GM20000 (cell line): Measurements from ENCODE around the gene NPL.

ENCODE experiments used
- DNase-seq: peaks from one replicate; pipeline ENCODE4 v3.0.0; 2012; ENCODE audit warnings: low spot score
- CTCF ChIP-seq: IDR thresholded peaks from 2 replicates; pipeline ENCODE4 v1.5.1; 2012; ENCODE audit warnings: mild to moderate bottlenecking, control low read depth; ENCODE audit errors: extremely low read depth, missing control alignments

NPL gene

GRCh38 chr1:182791281-182792179 is 2.0 kb downstream of the NPL start:
- DNase-seq: no peak
- no peak for TF ChIP-seq CTCF

- DNase-seq: no peak
These were observed 4.5 kb downstream of the NPL start for GRCh38 chr1:182794091-182794490.

GRCh38 chr1:182794676-182795201 is 5.2 kb downstream of the NPL start:
- DNase-seq: no peak
- TF ChIP-seq CTCF: no peak

More at GRCh38 chr1:182794091-182794490, 4.5 kb downstream of the NPL start:
- TF ChIP-seq CTCF: no peak

- no peak for TF ChIP-seq CTCF
- no peak for DNase-seq
These were observed 6.1 kb downstream of the NPL start for GRCh38 chr1:182795563-182796228.

- no peak for DNase-seq
- no peak for TF ChIP-seq CTCF
These were observed 12.6 kb downstream of the NPL start for GRCh38 chr1:182802006-182802803.

GRCh38 chr1:182803846-182804245 is 14.3 kb downstream of the NPL start:
- no peak for DNase-seq
- no peak for TF ChIP-seq CTCF
